ENCODE measurements around the gene FNDC3B.
"Not testable (repeated sequence)": the region's sequence is repeated elsewhere in the genome, so short reads cannot be mapped to it uniquely, and the experiment has no call there.

FNDC3B gene

GRCh38 chr3:172031996-172032395 lies 7.4 kb upstream of the FNDC3B start:
- no peak for DNase-seq (ENCODE audit: low read depth in 2 of 2)

GRCh38 chr3:172033396-172033795 lies 6.0 kb upstream of the FNDC3B start:
- DNase-seq (ENCODE audit: low read depth in 2 of 2), result no peak

- DNase-seq (ENCODE audit: low read depth in 2 of 2), result no peak
Measured at GRCh38 chr3:172034786-172035685, 4.3 kb upstream of the FNDC3B start.

GRCh38 chr3:172036541-172037215 lies 2.7 kb upstream of the FNDC3B start:
- DNase-seq (ENCODE audit: low read depth in 2 of 2), result no peak

GRCh38 chr3:172038798-172039435 lies 461 bp upstream of the FNDC3B start:
- no peak for DNase-seq (ENCODE audit: low read depth in 2 of 2)

- peak in 1 of 2 donors; percentile 4 for DNase-seq (ENCODE audit: low read depth in 2 of 2)
Measured at GRCh38 chr3:172040078-172040980, 951 bp downstream of the FNDC3B start.

GRCh38 chr3:172040981-172041963 lies 1.9 kb downstream of the FNDC3B start:
- DNase-seq (ENCODE audit: low read depth in 2 of 2), result no peak

GRCh38 chr3:172042136-172042662 lies 2.8 kb downstream of the FNDC3B start:
- DNase-seq (ENCODE audit: low read depth in 2 of 2), result no peak

- DNase-seq (ENCODE audit: low read depth in 2 of 2), result not testable (repeated sequence)
Measured at GRCh38 chr3:172042663-172043179, 3.3 kb downstream of the FNDC3B start.

GRCh38 chr3:172043233-172043632 lies 3.9 kb downstream of the FNDC3B start:
- DNase-seq (ENCODE audit: low read depth in 2 of 2), result no peak

GRCh38 chr3:172043766-172044165 lies 4.4 kb downstream of the FNDC3B start:
- DNase-seq (ENCODE audit: low read depth in 2 of 2), result no peak

GRCh38 chr3:172044833-172045585 lies 5.6 kb downstream of the FNDC3B start:
- no peak for DNase-seq (ENCODE audit: low read depth in 2 of 2)

- no peak for DNase-seq (ENCODE audit: low read depth in 2 of 2)
Measured at GRCh38 chr3:172046268-172046915, 7.0 kb downstream of the FNDC3B start.

GRCh38 chr3:172047567-172048115 lies 8.3 kb downstream of the FNDC3B start:
- no peak for DNase-seq (ENCODE audit: low read depth in 2 of 2)

- DNase-seq (ENCODE audit: low read depth in 2 of 2), result no peak
Measured at GRCh38 chr3:172048599-172048998, 9.2 kb downstream of the FNDC3B start.

- no peak for DNase-seq (ENCODE audit: low read depth in 2 of 2)
Measured at GRCh38 chr3:172051310-172051956, 12.1 kb downstream of the FNDC3B start.

GRCh38 chr3:172051957-172052354 lies 12.6 kb downstream of the FNDC3B start:
- DNase-seq (ENCODE audit: low read depth in 2 of 2), result no peak

GRCh38 chr3:172052405-172052804 lies 13.0 kb downstream of the FNDC3B start:
- no peak for DNase-seq (ENCODE audit: low read depth in 2 of 2)

Data from stimulated activated CD4-positive, alpha-beta T cell treated with anti-CD3 and anti-CD28 coated beads, Interleukin-15, amount 100 ng/mL, for 48 hours (primary cell).